Vagina (tissue), 2 donors: ENCODE measurements around the gene FOXN3. TPM values are rescaled to one million over a fixed set of nuclear protein-coding genes. Genes with fewer than 3 reads are reported as not detected.
A peak's percentile ranks its signal among the peaks of the same experiment; 100 is the strongest.

Experiments used
- DNase-seq, 2 donors: peaks; one replicate each; pipeline ENCODE4 v3.0.0-alpha.2; 2017; ENCODE audit errors: extremely low spot score in 2 of 2
- H3K27ac ChIP-seq: fragments of 200-600 bp; sonication (generic); one replicate; pipeline ENCODE4 v1.5.1; 2019
- H3K27me3 ChIP-seq: fragments of 200-600 bp; sonication (generic); one replicate; pipeline ENCODE4 v1.5.1; 2019
- H3K36me3 ChIP-seq, 2 donors: fragments of 200-600 bp; sonication (generic); one replicate each; pipeline ENCODE4 v1.5.1; 2017 to 2019
- H3K4me1 ChIP-seq: fragments of 200-600 bp; sonication (generic); one replicate; pipeline ENCODE4 v1.5.1; 2019
- H3K4me3 ChIP-seq, 2 donors: fragments of 200-600 bp; sonication (generic); 1 replicate in 1 of 2; 2 replicates in 1 of 2; pipeline ENCODE4 v1.5.1; 2016 to 2019
- H3K9me3 ChIP-seq: fragments of 200-600 bp; sonication (generic); one replicate; pipeline ENCODE4 v1.5.1; 2019
- CTCF ChIP-seq, 3 experiments: fragments of 450-650 bp in 2 of 3; fragments of 200-600 bp in 1 of 3; sonication (generic) in 1 of 3; IDR thresholded peaks; one replicate each; pipeline ENCODE4 v1.5.1; 2017 to 2019; ENCODE audit warnings: antibody characterized with exemption in 3 of 3, mild to moderate bottlenecking in 2 of 3, moderate library complexity in 2 of 3
- POLR2A ChIP-seq, 2 donors: fragments of 450-650 bp; IDR thresholded peaks; one replicate each; pipeline ENCODE4 v1.6.1; 2017; ENCODE audit warnings: antibody characterized with exemption in 2 of 2, mild to moderate bottlenecking in 2 of 2, moderate library complexity in 2 of 2
- POLR2AphosphoS5 ChIP-seq, 2 donors: sonication (generic); formaldehyde crosslinking; IDR thresholded peaks; one replicate each; pipeline ENCODE4 v1.9.0; 2017; ENCODE audit warnings: antibody characterized with exemption in 2 of 2, mild to moderate bottlenecking in 2 of 2, low read depth in 1 of 2; ENCODE audit not compliant: insufficient read depth in 1 of 2
- intact Hi-C: fragments of 100-400 bp; cut with DNase I; formaldehyde crosslinking; loops from one replicate; pipeline ENCODE4 v1.15.1; 2023
- total RNA-seq: library from RNA; depleted of rRNA; stranded (reverse); fragments of >200 nt; gene quantifications from one replicate; pipeline ENCODE4 v1.2.3, GENCODE V29; 2016

Gene FOXN3
- total RNA-seq, 1 donor from 2014 or later, result 111 TPM

DNA sequence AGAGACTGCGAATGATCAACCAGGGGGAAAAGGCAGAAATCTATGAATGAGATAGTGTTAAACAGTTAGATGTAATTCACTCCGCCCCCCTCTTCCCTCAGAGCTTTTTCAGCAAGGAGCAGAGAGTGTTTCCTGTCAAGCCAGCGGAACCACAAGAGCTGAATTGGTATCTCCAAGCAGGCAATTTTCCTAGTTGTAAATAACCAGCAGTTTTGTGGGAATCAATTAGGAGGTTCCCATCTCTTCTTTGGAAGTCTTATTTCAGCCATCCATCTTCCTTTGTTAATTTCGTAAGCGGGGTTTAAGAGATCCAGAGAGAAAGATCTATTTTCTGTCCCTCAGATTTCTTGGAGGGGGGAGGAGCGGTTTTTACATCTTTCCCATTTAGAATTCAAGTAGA, 178.0 kb downstream of the FOXN3 start:
- intact Hi-C loops, result no loop called here

GRCh38 chr14:89237921-89238529, 179.0 kb downstream of the FOXN3 start:
- intact Hi-C loops, result no loop called here
- Histone ChIP-seq H3K27me3 (no peaks in the 10 kb centered on the region), H3K9me3 (no peaks in the 10 kb centered on the region), H3K36me3 (no peaks in the 10 kb centered on the region), H3K4me3 (no peak overlapping the region), H3K27ac (no peak overlapping the region), H3K4me1 (peaks cover 37% of the 10 kb centered on the region)
- TF ChIP-seq POLR2AphosphoS5 (IDR thresholded peaks at IDR 0.05; ENCODE audit: insufficient read depth in 1 of 2, low read depth in 1 of 2) (no peak), CTCF (IDR thresholded peaks at IDR 0.05) (peak in 1 of 3 experiments; percentile 7), POLR2A (IDR thresholded peaks at IDR 0.05) (no peak)
- DNase-seq, result no peak

More for the DNA sequence above, 178.0 kb downstream of the FOXN3 start:
- H3K4me1 ChIP-seq, result peaks cover 45% of the 10 kb centered on the region
- H3K36me3 ChIP-seq, result no peaks in the 10 kb centered on the region
- no peaks in the 10 kb centered on the region for H3K9me3 ChIP-seq
- no peak overlapping the region for H3K27ac ChIP-seq
- no peak for TF ChIP-seq POLR2A (IDR thresholded peaks at IDR 0.05)
- TF ChIP-seq CTCF (IDR thresholded peaks at IDR 0.05), result no peak
- TF ChIP-seq POLR2AphosphoS5 (IDR thresholded peaks at IDR 0.05; ENCODE audit: insufficient read depth in 1 of 2, low read depth in 1 of 2), result no peak
- H3K4me3 ChIP-seq, result no peak overlapping the region
- DNase-seq, result no peak
- H3K27me3 ChIP-seq, result no peaks in the 10 kb centered on the region

DNA sequence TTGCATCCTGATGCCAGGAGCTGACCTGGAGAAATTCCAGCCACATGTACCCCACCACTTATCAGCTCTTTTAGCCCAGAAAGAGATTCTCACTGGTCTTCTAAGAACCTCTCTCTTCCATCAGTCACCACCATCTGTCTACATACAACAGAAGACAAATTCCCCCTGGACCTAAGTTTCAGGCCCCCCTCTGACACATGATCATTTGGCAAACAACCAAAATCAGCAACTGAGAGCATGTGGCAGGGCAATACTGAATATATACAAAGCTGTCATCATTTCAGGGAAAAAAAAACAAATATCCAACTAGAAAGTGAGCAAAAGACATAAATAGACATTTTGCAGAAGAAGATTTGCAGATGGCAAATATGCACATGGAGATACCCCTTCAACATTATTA, 180.2 kb downstream of the FOXN3 start:
- Histone ChIP-seq H3K36me3 (no peaks in the 10 kb centered on the region), H3K4me3 (no peak overlapping the region), H3K4me1 (peaks cover 37% of the 10 kb centered on the region), H3K9me3 (no peaks in the 10 kb centered on the region), H3K27ac (no peak overlapping the region), H3K27me3 (no peaks in the 10 kb centered on the region)
- TF ChIP-seq POLR2AphosphoS5 (IDR thresholded peaks at IDR 0.05; ENCODE audit: insufficient read depth in 1 of 2, low read depth in 1 of 2) (no peak), CTCF (IDR thresholded peaks at IDR 0.05) (no peak), POLR2A (IDR thresholded peaks at IDR 0.05) (no peak)
- intact Hi-C loops, result no loop called here
- DNase-seq, result no peak

DNA sequence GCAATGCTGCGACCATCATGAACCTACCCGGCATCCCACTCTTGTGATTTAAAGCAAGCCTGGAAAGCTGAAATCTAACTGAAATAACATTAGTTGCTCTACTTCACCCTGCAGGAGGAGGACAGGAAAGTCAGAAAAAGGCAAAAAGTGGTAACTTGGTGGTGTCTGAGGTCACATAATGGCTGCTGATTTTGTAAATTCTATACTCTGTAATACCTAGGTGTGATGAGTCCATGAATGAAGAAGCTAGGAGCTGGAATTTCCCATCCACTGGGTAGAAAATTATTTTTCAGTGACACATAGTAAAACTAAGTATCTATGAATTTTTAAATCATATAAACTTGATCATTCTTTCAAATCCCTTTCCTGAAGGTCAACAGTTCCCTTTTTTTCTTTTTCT, 183.8 kb downstream of the FOXN3 start:
- no peaks in the 10 kb centered on the region for H3K9me3 ChIP-seq
- H3K27ac ChIP-seq, result no peak overlapping the region
- no peak overlapping the region for H3K4me3 ChIP-seq
- intact Hi-C loops, result no loop called here
- TF ChIP-seq POLR2A (IDR thresholded peaks at IDR 0.05) (no peak), POLR2AphosphoS5 (IDR thresholded peaks at IDR 0.05; ENCODE audit: insufficient read depth in 1 of 2, low read depth in 1 of 2) (no peak), CTCF (IDR thresholded peaks at IDR 0.05) (no peak)
- no peaks in the 10 kb centered on the region for H3K27me3 ChIP-seq
- H3K4me1 ChIP-seq, result peaks cover 43% of the 10 kb centered on the region
- DNase-seq, result no peak
- H3K36me3 ChIP-seq, result no peaks in the 10 kb centered on the region

GRCh38 chr14:89232265-89233070, 184.6 kb downstream of the FOXN3 start:
- H3K27me3 ChIP-seq, result no peaks in the 10 kb centered on the region
- intact Hi-C loops, result no loop called here
- no peak for TF ChIP-seq POLR2A (IDR thresholded peaks at IDR 0.05)
- no peak for DNase-seq
- peaks cover 48% of the 10 kb centered on the region for H3K4me1 ChIP-seq
- no peak overlapping the region for H3K27ac ChIP-seq
- no peaks in the 10 kb centered on the region for H3K9me3 ChIP-seq
- H3K36me3 ChIP-seq, result no peaks in the 10 kb centered on the region
- H3K4me3 ChIP-seq, result no peak overlapping the region
